ENCODE results near the gene RAD51B.
A peak's percentile ranks its signal among the peaks of the same experiment; 100 is the strongest.
"Not testable (repeated sequence)": the region's sequence is repeated elsewhere in the genome, so short reads cannot be mapped to it uniquely, and the experiment has no call there.

RAD51B gene

DNA sequence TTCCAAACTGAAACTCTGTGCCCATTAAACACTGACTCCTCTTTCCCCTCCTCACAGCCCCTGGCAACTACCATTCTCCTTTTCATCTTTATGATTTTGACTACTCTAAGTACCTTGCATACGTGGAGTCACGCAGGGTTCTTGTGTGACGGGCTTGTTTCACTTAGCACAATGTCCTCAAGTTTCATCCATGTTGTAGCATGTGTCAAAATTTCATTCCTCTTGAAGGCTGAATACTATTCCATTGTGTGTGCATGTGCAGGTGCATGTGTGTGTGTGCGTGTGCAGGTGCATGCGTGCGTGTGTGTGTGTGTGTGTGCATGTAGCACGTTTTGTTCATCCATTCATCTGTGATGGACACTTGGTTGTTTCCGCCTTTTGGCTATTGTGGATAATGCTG is 867.1 kb downstream of the RAD51B start:
- DNase-seq, result no peak

DNA sequence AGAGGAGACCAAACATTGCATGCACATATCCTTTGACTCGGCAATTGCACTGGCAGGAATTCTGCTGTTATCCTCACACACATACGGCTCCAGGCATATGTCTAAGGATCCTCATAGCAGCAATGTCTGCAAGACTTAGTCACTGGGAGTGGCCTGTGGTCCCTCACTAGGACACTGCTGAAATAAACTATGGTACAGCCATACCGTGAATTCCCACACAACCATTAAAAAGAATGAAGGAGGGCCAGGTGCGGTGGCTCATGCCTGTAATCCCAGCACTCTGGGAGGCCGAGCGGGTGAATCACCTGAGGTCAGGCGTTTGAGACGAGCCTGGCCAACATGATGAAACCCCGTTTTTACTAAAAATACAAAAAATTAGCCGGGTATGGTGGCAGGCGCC is 868.2 kb downstream of the RAD51B start:
- DNase-seq, result no peak

DNA sequence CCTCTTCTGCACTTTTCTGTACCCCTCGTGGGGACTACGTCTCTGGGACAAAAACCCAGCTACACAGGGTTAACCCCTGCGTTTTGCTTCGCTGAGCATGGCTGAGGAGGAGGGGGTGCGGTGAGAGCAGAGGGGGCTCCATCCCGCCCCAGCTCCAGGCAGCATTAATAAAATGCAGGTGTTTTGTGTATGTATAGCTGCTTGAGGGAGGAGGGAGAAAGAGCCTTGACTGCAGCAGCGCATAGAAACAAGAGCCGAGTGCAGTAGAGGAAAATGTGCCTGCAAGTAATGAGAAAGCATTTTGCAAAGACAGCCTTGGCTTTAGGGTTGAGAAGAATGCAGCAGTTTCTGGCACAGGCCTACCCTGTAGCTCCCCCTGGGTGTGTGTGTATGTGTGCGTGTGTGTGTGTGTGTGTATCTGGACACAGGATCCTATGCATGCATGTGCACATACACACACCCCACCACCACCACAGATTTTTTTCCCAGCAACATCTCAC is 869.3 kb downstream of the RAD51B start:
- no peak for DNase-seq

DNA sequence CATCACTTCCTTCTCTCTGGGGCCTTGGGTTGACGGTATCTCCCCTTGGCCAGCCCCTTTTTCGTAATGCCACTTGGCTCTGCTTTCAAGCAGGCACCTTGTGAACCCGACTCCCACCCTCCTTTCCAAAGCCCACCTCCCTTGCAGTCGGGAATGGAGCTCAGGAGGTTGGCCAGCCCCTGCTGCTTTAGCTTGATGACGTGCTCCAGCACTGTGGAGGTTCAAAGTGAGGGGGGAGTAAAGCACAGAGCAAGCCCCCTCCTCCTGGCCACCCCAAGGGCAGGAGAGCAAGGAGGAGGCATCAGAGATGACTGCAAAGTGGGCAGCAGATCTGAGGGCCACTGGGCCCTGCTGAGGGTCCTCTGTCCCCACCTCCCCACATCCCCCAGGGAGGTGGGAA is 869.9 kb downstream of the RAD51B start:
- DNase-seq, result no peak

DNA sequence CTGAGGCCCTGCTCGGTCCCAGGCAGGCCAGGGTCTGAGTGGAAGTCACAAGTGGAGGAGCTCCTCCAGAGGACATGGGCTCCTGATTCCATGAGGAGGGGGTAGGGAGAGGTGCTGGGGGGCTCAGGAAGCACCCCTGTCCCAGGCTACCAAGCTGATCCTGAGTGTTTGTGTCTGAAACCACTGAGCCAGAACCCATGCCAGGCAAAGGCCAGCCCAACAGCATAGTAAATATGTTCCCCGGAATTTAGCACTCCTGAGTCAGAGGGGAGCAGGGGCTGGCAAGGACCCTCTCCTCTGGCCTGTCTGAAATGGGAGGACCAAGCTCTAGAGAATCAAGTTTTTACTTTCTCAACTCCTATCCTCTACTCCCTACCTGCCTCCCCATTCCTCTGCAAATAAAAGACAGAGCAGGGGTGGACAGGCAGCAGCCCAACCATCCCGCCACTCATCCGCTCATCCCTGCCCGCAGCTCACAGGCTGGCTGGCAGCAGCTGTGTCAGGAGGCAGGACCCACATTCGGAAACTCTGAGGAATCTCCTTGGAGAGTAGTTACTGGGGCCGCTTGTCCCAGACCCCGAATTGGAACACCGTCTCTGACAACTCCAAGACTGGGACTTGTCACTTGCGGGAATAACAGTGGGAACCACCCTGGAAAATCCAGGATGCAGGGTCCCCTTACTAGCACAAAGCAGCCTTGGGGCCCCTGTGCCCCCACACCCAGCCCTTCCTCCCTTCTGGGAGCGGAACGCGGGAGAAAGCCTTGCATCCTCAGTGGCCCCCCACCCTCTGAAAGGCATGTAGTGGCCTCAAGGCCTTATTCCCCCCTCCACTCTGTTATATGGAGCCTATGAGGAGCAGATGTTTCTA is 870.7 kb downstream of the RAD51B start:
- DNase-seq, result no peak

DNA sequence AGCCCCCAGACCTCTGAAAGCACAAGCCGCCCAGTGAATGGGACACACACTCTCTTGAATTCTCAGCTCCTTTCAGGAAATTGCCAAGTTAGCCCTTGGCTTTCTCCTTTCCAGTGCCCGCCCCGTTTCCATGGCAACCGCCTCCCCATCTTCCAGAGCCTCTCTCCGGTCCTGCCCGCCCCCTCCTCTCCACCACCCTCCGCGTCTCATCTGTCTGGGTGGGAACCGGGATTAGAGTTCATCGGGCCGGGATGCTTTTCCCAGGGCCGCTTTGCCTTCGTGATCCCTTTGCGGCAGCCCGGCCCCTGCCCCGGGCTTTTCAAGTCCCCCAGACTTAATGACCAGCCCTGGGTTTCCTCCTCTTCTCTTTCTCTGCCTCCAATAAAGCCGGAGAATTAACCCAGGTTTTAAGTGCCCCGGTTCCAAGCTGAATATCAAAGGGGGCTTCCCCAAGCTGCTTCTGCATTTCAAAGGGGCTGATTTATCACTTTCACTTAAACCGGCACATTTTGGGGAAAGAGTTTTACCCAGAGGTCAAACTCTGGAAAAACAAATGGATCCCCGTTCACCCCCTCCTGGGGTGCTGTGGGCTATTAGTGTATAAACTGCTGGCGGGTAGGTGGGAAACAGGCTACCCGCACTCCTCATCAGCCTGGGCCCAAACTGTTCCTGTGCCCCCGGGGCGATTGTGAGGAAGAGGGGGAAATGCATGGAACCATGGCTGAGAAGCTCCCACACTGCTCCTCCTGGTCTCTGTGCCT is 871.6 kb downstream of the RAD51B start:
- no peak for DNase-seq

DNA sequence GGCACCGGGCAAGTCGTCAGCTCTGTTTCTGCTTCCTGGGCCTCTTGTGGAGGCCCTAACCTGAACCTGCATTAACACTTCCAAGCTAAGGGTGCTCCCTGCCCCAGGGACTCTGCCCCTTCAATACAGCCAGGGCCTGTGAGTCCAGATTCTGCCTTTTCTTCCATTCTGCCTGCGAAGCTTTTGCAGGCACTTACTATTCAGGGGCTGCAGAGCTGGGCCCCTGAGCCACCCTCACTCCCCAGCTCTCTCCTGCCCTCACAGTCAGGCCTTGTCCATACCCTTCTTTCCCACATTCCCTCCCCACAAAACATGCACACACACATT is 872.2 kb downstream of the RAD51B start:
- DNase-seq, result no peak

DNA sequence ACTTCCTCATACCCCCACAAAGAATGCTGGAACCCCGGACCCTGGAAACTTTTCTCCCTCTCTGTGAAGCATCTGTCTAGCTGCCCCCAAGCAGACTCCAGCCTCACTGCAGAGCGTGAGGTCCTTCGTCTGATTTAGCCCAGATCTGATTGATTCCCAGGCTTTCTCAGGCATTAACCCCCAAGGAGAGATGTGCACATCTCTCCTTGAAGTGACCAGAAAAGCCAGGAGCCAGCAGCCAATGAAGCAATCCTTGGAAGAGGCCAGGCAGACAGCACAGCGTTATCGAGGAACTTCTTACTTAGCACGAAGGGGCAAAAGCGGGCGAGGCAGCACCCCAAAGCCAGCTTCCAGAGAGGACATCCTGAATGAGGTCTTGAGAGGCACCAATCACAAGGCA is 872.6 kb downstream of the RAD51B start:
- no peak for DNase-seq

DNA sequence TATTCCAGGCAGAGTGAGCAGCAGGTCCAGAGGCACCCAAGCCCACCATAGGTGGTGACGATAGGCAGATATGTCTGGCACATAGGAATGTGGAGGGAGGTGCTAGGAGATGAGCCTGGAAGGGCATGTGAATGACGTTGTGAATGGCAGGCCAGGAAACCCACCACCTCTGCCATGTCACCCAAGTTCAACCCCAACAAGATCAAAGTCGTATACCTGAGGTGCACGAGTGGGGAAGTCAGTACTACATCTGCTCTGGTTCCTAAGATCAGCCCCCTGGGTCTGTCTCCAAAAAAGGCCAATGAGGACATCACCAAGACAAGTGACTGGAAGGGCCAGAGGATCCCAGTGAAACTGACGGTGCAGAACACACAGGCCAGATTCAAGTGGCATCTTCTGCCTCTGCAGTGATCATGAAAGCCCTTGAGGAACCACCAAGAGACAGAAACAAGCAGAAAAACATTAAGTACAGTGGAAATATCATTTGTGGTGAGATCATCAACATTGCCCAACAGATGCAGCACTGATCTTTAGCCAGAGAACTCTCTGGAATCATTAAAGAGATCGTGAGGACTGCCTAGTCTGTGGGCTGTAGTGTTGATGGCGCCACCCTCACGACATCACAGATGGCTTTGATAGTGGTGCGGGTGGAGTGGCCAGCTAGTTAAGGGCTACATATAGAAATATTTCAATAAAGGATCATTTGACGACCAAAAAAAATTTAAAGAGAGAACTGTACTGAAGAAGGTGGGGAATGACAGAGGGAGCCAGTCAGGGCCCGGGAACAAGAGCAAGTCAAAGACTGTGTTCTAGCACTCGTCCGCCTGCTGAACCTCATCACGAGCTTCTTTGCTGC is 873.6 kb downstream of the RAD51B start:
- DNase-seq, result peak; percentile 86

DNA sequence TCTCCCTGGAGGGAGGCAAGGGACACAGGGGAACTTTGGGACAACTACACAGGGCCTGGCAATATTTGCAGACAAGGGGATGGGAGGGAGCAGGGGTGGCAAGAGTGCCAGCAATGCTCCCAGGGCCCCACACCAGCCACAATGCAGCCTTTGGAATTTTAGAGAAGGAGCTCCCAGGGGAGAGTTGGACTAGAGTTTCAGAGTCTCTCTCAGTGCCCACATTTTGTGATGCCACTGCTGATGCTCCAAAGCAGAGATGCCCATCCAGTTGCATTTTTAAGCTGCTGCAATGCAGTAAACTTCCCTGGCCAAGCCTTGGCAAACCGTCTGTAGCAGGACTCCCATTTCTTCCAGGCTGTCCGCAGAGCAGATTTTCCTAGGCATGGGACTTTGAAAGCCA is 874.3 kb downstream of the RAD51B start:
- no peak for DNase-seq

DNA sequence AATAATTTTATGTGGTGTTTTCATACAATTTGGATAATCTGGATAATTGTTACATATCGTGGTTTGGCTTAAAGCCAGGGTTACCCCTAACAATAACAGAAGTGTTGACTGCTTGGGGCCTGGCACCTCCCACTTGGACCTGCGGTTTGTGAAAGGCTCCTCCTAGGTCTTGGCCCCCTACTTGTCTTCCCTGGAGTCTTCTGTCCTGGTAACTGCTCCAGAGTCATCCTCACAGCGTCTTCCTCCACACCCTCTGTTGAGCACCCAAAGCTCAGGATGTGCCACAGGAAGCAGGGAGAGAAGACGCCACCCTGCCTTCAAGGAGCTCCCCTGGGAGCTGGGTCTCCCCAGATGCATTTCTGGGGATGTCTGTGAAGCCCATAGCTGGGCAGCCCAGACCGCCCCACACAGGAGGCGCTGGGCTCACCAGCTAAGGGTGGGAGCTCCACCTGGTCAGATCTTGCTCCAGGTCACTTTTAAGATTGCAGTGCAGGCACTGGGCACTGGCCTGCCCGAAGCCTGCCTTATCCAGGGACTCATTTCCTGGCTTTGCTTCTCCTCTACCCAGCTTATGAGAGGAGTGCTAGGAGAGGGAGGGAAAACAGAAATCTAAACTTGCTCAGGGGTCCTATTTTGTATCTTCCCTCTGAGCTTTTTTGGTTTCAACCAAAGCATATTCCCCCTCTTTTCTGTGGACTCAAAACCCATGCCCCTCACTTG is 875.1 kb downstream of the RAD51B start:
- no peak for DNase-seq

DNA sequence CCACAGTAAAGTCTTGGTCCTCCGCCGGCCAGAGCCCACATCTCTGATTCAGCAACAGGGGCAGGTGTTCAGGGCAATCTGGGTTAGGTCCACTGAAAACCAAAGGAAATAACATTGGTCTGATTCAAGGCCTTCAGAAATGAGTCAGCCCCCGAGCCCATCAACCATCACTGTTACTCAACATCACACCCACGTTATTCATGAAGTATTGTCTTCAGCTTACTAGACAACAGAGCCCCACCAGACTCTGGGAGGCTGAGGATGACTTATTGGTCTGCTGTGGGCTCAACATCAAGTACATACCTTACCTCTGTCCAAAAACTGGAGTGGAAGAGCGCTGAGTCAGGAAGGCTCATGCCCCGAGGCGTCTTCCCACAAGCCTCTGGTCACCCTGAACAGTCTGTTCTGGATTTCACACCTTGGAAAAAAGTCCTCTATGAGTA is 875.8 kb downstream of the RAD51B start:
- DNase-seq, result peak; percentile 94

DNA sequence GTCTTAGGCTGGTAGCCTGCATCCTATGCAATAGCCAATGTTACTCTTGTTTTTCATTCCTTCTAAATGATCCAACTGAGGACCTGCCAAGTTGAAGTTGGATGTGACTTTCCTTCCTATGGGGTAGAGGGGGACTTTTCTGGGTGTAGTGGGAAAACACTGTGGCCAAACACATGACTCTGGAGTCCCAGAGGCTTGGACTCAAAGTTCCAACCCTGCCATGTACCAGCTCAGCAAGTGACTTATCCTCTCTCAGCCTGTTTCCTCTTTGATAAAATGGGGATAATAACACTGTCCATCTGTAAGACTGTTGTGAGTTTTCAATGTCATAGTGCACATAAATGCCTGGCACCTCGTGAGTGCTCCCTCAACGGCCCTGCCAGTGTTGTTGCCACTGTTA is 876.3 kb downstream of the RAD51B start:
- no peak for DNase-seq

DNA sequence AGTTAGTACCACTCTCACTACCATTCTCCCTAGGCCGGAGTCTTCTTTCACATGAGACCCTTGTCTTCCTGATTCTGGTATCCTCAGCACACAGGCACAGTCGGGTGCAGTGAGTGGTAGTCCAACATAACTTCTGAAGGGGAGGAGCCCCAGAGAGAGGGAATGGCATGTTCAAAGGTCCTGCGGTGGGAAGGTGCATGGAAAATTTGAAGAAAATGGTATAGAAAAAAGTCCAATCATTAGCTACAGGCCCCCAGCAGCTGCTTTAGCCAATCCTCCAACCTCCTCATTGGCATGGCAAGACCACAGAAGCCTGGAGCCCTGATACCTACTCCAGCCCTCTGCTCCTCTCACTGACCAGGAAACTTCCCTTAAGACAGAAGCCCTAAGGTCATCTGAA is 876.7 kb downstream of the RAD51B start:
- DNase-seq, result no peak

DNA sequence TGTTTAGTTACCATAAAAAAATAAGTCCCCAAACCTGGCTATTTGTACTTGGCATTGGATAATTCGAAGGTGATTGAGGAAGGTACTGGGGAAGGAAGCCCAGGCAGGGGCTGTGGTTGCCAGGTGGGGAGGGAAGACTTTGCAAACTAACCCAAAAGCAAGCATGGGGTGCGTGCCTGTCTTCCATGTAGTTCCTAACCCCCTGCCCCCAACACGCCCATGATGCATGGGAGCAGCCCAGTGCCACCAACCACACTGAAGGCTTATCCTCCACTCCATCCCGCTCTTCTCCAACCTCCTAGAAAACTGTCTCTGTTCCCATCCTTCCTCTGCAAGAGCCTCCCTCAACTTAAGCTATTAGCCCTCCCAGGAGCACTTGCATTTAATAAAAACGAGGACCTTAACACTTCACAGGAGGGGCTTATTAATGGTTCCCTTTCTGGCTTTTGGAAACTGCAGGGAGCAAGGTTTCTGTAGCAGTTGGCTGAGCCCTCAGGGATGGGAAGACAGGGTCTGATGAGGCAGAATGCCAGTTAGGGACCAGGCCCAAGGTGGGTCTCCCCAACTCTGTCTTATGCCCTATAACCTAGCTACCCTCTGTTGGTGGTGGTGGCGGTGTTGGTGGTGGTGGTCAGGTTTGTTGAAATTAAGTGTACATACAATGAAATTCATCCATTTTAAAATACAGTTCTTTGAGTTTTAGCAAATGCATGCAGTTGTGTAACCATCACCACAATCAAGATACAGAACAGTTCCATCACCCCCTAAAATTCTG is 877.3 kb downstream of the RAD51B start:
- DNase-seq, result no peak

DNA sequence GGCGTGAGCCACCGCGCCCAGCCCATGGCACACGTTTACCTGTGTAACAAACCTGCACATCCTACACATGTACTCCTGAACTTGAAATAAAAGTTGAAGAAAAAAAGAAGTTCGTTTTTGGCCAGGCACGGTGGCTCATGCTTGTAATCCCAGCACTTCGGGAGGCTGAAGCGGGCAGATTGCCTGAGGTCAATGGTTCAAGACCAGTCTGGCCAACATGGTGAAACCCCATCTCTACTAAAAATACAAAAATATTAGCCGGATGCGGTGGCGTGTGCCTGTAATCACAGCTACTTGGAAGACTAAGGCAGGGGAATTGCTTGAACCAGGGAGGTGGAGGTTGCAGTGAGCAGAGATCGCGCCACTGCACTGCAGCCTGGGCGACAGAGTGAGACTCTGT is 879.2 kb downstream of the RAD51B start:
- not testable (repeated sequence) for DNase-seq

DNA sequence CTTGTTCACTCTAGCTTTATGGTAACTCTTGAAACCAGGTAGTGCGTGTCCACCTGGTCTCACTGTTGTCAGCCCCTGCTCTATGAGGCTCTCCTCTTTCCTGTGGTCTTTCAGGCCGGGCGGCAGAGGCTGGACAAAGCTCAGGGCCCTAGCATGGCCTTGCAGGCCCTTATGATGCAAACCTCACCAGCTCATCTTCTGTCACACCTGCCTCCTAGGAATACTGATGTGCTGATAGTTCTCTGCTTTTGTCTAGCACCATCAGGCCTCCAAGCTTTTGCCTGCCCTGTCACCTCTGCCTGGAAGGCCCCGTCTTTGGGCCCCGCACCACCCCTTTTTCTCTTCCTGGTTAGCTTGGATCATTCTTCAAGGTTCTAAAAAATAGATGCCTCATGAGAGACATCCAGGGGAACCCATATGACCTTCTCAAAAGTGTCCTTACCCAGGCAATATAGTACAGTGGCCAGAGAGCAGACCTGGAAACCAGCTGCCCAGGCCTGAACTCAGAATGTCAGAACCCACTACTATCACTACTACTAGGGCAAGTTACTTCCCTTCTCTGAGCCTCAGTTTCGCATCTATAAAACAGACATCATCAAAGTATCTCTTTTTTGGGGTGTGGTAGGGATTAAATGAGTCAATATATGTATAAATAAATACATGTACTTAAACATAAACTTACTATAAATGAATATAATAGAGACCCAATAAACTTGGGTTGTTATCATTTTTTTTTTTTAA is 881.6 kb downstream of the RAD51B start:
- DNase-seq, result no peak

DNA sequence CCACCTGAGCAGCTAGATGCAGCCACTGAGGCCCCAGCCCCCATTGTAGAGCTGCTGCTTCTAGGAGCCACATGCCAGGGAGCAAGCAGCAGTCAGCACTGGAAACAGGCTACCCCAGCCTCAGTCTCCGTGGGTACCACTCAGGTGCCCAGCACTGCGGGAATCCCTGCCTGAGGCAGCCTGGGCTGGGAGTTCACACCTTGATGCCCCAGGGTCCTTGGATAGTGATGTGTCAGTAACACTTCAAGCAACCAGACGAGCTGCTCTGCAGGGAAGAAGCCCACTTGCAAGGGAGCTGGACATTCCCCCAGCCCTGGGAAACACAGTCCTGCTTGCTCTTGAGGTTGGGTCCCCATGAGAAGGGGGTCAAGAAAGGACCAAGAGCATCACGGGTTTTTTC is 882.6 kb downstream of the RAD51B start:
- DNase-seq, result no peak

DNA sequence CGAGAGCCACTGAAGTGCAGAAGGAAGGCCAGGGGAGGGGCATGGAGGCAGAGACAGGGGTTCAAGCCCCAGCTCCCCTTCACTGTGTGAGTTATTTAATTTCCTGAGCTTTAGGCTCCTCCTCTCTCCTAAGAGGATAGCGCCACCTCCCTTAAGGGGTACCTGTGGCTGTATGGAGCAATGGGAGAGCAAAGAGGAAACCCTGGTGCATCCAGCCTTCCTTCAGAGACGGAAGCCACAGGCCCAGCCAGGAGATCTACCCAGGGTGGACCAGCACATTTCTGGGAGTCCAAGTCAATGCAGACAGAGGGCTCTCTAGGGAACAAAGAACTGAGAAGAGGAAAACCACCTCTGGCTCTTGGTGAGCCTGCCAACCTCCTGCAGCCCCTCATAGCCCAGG is 883.0 kb downstream of the RAD51B start:
- no peak for DNase-seq

DNA sequence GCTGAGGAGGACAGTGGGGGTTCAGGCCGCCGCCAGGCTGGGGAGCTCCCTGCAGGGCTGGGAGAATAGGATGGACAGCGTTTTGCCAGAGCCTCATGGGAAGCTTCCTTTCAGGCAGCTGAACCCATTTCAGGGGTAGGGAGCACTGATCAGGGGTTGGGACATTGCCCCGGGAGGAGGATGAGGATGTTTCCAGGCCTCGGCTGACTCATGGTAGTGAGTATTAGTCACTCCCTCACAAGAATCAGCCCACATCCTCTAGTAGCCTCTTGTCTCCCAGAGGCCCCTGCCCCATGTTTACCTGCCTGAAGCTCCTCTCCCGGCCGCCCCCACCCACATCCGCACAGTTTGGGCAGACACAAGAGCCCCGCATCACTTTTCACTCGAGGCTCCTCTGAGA is 883.5 kb downstream of the RAD51B start:
- DNase-seq, result peak; percentile 87
